ENCODE results near the gene GALNT9. TPM values are rescaled to one million over a fixed set of nuclear protein-coding genes. Genes with fewer than 3 reads are reported as not detected.

GALNT9 gene
- total RNA-seq, 1 experiment from 2014 or later, result not detected

DNA sequence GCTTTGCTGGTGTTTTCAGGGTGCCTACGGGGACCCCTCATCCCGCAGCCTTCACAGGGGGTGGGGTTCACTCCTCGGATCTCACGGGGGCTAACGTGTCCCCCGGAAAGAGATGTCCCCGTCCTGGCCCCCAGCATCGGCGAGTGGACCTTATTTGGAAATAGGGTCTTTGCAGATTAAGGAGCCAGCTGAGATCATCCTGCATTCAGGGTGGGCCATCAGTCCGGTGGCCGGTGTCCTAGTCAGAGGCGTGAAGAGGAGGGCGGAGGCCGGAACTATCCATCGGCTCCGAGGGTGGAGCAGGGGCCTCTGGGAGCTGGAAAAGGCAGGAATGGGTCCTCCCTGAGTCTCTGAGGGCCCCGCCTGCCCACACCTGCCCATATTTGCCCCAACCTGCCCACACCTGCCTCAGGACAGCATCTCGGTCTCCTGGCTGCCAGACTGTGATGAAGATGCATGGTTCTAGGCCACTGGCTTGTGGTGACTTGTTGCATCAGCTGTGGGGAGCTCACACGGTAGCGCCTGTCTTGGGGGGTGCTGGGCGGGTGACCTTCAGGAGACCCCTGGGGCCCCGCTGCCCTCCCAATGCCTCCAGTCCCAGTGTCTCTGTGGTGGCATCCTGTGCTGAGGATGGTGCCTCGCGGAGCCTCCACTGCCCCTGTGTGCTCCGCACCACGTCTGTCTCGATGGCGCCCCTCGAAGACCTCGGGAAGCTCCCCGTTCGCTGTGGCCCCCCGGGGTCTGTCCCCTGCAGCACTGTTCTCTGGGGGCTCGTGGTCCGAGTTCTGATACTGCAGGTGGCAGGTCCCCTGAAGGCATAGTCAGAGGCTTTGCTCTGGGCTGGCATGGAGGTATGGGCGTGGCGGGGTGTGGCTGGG lies 170.5 kb downstream of the GALNT9 start:
- no peak for DNase-seq
- no peak overlapping the region for H3K4me2 ChIP-seq (ENCODE audit: low read depth, low read length, poor library complexity, severe bottlenecking)
- no peaks in the 10 kb centered on the region for H3K27me3 ChIP-seq (ENCODE audit: low read length)
- no peaks in the 10 kb centered on the region for H4K20me1 ChIP-seq (ENCODE audit: insufficient read depth, low read depth, low read length)
- H3K79me2 ChIP-seq (ENCODE audit: low read length), result no peaks in the 10 kb centered on the region
- no peak overlapping the region for H3K27ac ChIP-seq (ENCODE audit: low read length)
- no peaks in the 10 kb centered on the region for H3K4me1 ChIP-seq (ENCODE audit: low read length)
- H2AFZ ChIP-seq (ENCODE audit: low read length), result no peak overlapping the region
- H3K9me3 ChIP-seq (ENCODE audit: low read length), result 0 out of 2 replicates have a peak, but pooled peaks cover 3% of the 10 kb centered on the region
- no peaks in the 10 kb centered on the region for H3K9me2 ChIP-seq (replicated peaks; ENCODE audit: insufficient read depth, low read length)
- no peak overlapping the region for H3K9ac ChIP-seq (ENCODE audit: low read length)
- no peak overlapping the region for H3K4me3 ChIP-seq (ENCODE audit: low read length)
- H3K36me3 ChIP-seq (ENCODE audit: insufficient read depth, low read length), result peaks cover 26% of the 10 kb centered on the region

DNA sequence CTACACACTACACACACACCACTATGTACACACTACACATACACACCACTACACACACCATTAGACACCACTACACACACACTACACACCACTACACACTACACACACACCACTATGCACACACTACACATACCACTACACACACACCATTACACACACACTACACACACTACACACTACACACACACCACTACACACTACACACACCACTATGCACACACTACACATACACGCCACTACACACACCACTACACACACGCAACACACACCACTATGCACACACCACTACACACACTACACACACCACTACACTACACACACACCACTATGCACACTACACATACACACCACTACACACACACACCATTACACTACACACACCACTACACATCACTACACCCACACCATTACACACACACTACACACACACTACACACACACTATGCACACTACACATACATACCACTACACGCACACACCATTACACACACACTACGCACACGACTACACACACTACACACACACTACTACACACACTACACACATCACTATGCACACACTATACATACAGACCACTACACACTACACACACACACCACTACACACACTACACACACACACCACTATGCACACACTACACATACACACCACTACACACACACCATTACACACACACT lies 171.5 kb downstream of the GALNT9 start:
- H3K27ac ChIP-seq (ENCODE audit: low read length), result no peak overlapping the region
- no peak overlapping the region for H3K4me3 ChIP-seq (ENCODE audit: low read length)
- H3K27me3 ChIP-seq (ENCODE audit: low read length), result no peaks in the 10 kb centered on the region
- no peak overlapping the region for H2AFZ ChIP-seq (ENCODE audit: low read length)
- H4K20me1 ChIP-seq (ENCODE audit: insufficient read depth, low read depth, low read length), result no peaks in the 10 kb centered on the region
- no peak for DNase-seq
- H3K9me2 ChIP-seq (replicated peaks; ENCODE audit: insufficient read depth, low read length), result no peaks in the 10 kb centered on the region
- H3K4me1 ChIP-seq (ENCODE audit: low read length), result no peaks in the 10 kb centered on the region
- H3K4me2 ChIP-seq (ENCODE audit: low read depth, low read length, poor library complexity, severe bottlenecking), result no peak overlapping the region
- no peaks in the 10 kb centered on the region for H3K79me2 ChIP-seq (ENCODE audit: low read length)
- 0 out of 2 replicates have a peak, but pooled peaks cover 3% of the 10 kb centered on the region for H3K9me3 ChIP-seq (ENCODE audit: low read length)
- peaks cover 26% of the 10 kb centered on the region for H3K36me3 ChIP-seq (ENCODE audit: insufficient read depth, low read length)
- no peak overlapping the region for H3K9ac ChIP-seq (ENCODE audit: low read length)

DNA sequence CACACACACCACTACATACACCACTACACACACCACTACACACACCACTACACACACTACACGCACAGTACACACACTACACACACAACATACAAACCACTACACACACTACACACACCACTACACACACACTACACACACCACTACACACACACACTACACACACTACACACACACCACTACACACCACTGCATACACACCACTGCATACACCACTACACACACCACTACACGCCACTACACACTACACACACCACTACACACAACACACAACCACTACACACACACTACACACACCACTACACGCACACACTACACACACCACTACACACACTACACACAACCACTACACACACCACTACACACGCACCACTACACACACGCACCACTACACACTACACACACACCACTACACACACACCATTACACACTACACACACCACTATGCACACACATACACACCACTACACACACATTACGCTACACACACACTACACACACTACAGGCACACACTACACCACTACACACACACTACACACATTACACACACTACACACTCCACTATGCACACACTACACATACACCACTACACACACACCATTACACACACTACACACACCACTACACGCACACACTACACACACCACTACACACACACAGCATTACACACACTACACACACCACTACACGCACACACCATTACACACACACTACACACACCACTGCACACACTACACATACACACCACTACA lies 172.6 kb downstream of the GALNT9 start:
- H3K79me2 ChIP-seq (ENCODE audit: low read length), result no peaks in the 10 kb centered on the region
- 0 out of 2 replicates have a peak, but pooled peaks cover 3% of the 10 kb centered on the region for H3K9me3 ChIP-seq (ENCODE audit: low read length)
- no peak overlapping the region for H3K4me2 ChIP-seq (ENCODE audit: low read depth, low read length, poor library complexity, severe bottlenecking)
- no peak overlapping the region for H2AFZ ChIP-seq (ENCODE audit: low read length)
- H3K9me2 ChIP-seq (replicated peaks; ENCODE audit: insufficient read depth, low read length), result no peaks in the 10 kb centered on the region
- no peak for DNase-seq
- no peak overlapping the region for H3K27ac ChIP-seq (ENCODE audit: low read length)
- peaks cover 26% of the 10 kb centered on the region for H3K36me3 ChIP-seq (ENCODE audit: insufficient read depth, low read length)
- H3K27me3 ChIP-seq (ENCODE audit: low read length), result no peaks in the 10 kb centered on the region
- H3K4me1 ChIP-seq (ENCODE audit: low read length), result no peaks in the 10 kb centered on the region
- H3K9ac ChIP-seq (ENCODE audit: low read length), result no peak overlapping the region
- no peaks in the 10 kb centered on the region for H4K20me1 ChIP-seq (ENCODE audit: insufficient read depth, low read depth, low read length)
- no peak overlapping the region for H3K4me3 ChIP-seq (ENCODE audit: low read length)

DNA sequence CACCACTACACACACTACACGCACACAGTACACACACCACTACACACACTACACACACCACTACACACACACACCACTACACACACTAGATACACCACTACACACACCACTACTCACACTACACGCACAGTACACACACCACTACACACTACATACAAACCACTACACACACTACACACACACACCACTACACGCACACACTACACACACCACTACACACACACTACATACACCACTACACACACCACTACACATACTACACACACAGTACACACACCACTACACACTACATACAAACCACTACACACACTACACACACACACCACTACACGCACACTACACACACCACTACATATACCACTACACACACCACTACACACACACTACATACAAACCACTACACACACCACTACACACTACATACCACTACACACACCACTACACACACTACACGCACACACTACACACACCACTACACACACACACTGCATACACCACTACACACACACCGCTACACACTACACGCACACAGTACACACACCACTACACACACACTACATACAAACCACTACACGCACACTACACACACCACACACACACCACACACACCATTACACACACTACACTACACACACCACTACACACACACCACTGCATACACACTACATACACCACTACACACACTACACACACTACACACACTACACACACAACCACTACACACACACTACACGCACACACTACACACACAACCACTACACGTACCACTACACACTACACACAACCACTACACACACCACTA lies 173.4 kb downstream of the GALNT9 start:
- H3K27ac ChIP-seq (ENCODE audit: low read length), result no peak overlapping the region

DNA sequence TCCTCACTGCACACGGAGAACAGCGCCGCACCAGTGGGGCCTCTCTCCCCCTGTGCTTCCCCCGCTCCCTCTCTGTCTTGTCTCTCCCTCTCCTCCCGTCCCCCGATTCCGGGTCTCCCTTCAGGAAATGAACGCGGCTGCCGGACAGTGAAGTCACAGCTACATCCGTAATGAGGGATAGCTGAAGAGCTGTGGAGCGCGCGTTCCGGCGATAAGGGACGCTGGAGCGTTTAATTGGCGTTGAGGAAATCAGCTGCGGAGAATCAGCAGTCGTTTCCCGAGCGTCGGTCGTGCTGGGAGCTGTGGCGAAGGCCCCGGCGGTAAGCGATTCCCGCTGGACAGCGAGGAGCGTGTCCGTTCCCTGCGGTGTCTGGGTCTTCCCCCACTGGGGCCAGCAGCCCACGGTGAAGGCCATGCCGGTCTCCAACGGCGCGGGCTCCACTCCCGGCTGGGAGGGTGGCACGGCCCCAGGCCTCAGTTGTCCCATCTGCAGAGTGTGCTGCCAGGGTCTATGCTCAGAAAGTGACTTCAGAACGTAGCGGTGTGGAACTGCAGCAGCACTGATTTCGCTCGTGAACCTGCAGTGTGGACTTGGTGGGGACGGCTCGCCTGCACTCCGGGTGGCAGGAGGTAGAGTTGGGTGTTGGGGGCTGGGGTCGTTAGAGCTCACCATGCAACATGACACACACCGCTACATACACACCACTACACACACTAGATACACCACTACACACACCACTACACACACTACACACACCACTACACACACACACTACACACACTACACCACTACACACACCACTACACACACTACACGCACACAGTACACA lies 174.2 kb downstream of the GALNT9 start:
- Histone ChIP-seq H3K4me2 (ENCODE audit: low read depth, low read length, poor library complexity, severe bottlenecking) (no peak overlapping the region), H4K20me1 (ENCODE audit: insufficient read depth, low read depth, low read length) (no peaks in the 10 kb centered on the region), H3K79me2 (ENCODE audit: low read length) (no peaks in the 10 kb centered on the region), H3K9me2 (replicated peaks; ENCODE audit: insufficient read depth, low read length) (no peaks in the 10 kb centered on the region), H3K36me3 (ENCODE audit: insufficient read depth, low read length) (peaks cover 26% of the 10 kb centered on the region), H3K4me3 (ENCODE audit: low read length) (no peak overlapping the region), H2AFZ (ENCODE audit: low read length) (no peak overlapping the region), H3K27ac (ENCODE audit: low read length) (no peak overlapping the region), H3K9ac (ENCODE audit: low read length) (no peak overlapping the region), H3K27me3 (ENCODE audit: low read length) (no peaks in the 10 kb centered on the region), H3K9me3 (ENCODE audit: low read length) (0 out of 2 replicates have a peak, but pooled peaks cover 3% of the 10 kb centered on the region), H3K4me1 (ENCODE audit: low read length) (no peaks in the 10 kb centered on the region)
- DNase-seq, result no peak

More for the DNA sequence above, 173.4 kb downstream of the GALNT9 start:
- no peak for DNase-seq
- Histone ChIP-seq H3K9me3 (ENCODE audit: low read length) (0 out of 2 replicates have a peak, but pooled peaks cover 3% of the 10 kb centered on the region), H3K9ac (ENCODE audit: low read length) (no peak overlapping the region), H3K9me2 (replicated peaks; ENCODE audit: insufficient read depth, low read length) (no peaks in the 10 kb centered on the region), H3K36me3 (ENCODE audit: insufficient read depth, low read length) (peaks cover 26% of the 10 kb centered on the region), H3K4me1 (ENCODE audit: low read length) (no peaks in the 10 kb centered on the region), H3K27me3 (ENCODE audit: low read length) (no peaks in the 10 kb centered on the region), H3K4me2 (ENCODE audit: low read depth, low read length, poor library complexity, severe bottlenecking) (no peak overlapping the region), H3K4me3 (ENCODE audit: low read length) (no peak overlapping the region), H4K20me1 (ENCODE audit: insufficient read depth, low read depth, low read length) (no peaks in the 10 kb centered on the region), H3K79me2 (ENCODE audit: low read length) (no peaks in the 10 kb centered on the region), H2AFZ (ENCODE audit: low read length) (no peak overlapping the region)

DNA sequence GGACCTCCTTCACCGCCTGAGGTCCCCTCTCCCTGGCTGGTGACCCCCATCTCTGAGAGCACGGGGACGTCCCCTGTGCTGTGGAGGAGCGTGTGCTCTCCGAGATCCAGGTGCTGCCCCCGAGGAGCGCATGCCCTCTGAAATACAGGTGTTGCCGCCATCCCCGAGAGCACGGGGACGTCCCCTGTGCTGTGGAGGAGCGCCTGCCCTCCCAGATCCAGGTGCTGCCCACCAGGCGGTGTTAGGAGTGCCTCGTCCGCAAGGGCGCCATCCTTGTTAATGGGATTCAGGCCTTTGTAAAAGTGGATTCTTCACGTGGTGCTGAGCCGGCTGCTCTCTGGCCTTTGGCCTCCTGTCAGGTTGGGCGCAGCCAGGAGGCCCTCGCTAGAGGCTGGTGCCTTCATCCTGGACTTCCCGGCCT lies 175.0 kb downstream of the GALNT9 start:
- Histone ChIP-seq H3K36me3 (ENCODE audit: insufficient read depth, low read length) (peaks cover 26% of the 10 kb centered on the region), H3K4me2 (ENCODE audit: low read depth, low read length, poor library complexity, severe bottlenecking) (no peak overlapping the region), H3K4me1 (ENCODE audit: low read length) (no peaks in the 10 kb centered on the region), H3K9me3 (ENCODE audit: low read length) (0 out of 2 replicates have a peak, but pooled peaks cover 3% of the 10 kb centered on the region), H3K9ac (ENCODE audit: low read length) (no peak overlapping the region), H3K4me3 (ENCODE audit: low read length) (no peak overlapping the region), H3K27me3 (ENCODE audit: low read length) (no peaks in the 10 kb centered on the region), H2AFZ (ENCODE audit: low read length) (no peak overlapping the region), H3K79me2 (ENCODE audit: low read length) (no peaks in the 10 kb centered on the region), H3K27ac (ENCODE audit: low read length) (no peak overlapping the region), H3K9me2 (replicated peaks; ENCODE audit: insufficient read depth, low read length) (no peaks in the 10 kb centered on the region), H4K20me1 (ENCODE audit: insufficient read depth, low read depth, low read length) (no peaks in the 10 kb centered on the region)
- no peak for DNase-seq
